Right renal pelvis (tissue), 4 donors: ENCODE measurements around the gene POPDC3. TPM values are rescaled to one million over a fixed set of nuclear protein-coding genes. Genes with fewer than 3 reads are reported as not detected.
"Not testable (repeated sequence)": the region's sequence is repeated elsewhere in the genome, so short reads cannot be mapped to it uniquely, and the experiment has no call there.

Experiments
- DNase-seq, 4 donors: peaks; one replicate each; pipeline ENCODE4 v3.0.0-alpha.2; 2013; ENCODE audit warnings: low read depth in 4 of 4, low spot score in 3 of 4, missing footprints in 1 of 4
- polyA plus RNA-seq, 4 donors: library from polyadenylated mRNA; unstranded; fragments of 120-200 nt; gene quantifications; one replicate each; pipeline ENCODE4 v1.2.1, GENCODE V29; 2013; ENCODE audit not compliant: insufficient read length in 4 of 4

POPDC3 gene, protein sequence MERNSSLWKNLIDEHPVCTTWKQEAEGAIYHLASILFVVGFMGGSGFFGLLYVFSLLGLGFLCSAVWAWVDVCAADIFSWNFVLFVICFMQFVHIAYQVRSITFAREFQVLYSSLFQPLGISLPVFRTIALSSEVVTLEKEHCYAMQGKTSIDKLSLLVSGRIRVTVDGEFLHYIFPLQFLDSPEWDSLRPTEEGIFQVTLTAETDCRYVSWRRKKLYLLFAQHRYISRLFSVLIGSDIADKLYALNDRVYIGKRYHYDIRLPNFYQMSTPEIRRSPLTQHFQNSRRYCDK
- under 1 TPM; 0.16 to 0.76 (median 0.29) TPM for polyA plus RNA-seq

DNA sequence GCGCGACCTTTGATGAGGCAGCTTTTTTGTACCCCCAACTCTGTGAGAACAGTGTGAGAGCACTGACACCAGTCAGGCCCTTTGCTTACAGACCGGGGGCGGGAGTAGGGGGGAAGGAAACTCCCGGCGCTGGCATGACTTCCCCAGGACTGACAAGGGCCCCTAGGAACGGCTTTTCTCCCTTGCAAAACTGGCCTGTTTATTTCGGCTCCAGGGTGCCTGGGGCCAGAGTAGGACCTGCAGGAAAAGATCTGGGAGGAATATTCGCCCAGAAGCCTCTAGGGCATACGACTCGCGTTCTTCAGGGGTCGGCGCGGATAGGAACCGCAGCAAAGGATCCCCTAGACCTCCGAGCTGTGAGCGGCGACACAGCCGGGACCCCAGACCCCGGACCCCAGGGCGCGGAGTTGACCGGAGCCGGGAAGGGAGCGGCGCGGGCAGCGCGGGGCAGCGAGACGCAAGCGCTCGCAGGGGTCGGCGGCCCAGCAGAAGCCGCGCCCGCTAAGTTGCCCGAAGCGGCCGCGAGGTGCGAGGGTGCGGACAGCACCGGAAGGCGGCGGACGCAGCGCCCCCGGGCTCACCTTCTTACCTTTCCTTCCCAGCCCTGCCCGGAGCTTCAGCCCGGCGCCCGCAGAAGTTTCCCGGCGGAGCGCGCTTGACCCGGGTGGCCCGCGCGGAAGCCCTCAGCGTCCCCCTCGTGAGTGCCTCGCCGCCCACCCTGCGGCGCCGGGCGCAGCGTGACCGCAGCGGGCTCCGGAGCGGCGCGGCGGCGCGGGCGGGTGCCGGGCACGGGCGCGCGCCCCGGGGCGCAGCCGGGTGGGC, at the start of gene POPDC3:
POPDC3 (minus strand) TSS at position 771 of the 822 bp plus-strand sequence. CDS start 18,105 bp downstream, outside the sequence.
- DNase-seq, result peak in 1 of 4 donors; percentile 12

DNA sequence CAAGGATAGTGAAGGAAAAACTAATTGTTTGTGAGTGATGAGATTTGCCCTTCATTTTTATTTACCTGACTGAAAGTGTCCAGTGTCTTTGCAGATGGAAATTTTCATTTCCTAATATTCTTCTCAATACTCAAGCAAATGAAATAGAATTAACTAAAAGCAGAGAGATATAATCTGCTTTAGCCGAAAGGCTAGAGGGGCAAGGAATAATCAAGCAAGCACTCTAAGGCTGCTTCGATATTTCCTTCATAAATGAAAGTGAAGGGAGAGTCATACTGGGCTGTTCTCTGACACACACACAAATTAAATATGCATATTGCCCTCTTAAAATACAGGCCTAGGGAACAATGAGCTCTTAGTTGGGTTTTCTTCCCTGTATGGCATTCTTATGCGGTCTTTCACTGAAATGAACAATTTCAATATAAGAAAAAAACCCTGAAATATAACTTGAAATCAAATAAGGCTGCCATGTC, 47.5 kb upstream of the POPDC3 start:
- no peak for DNase-seq

DNA sequence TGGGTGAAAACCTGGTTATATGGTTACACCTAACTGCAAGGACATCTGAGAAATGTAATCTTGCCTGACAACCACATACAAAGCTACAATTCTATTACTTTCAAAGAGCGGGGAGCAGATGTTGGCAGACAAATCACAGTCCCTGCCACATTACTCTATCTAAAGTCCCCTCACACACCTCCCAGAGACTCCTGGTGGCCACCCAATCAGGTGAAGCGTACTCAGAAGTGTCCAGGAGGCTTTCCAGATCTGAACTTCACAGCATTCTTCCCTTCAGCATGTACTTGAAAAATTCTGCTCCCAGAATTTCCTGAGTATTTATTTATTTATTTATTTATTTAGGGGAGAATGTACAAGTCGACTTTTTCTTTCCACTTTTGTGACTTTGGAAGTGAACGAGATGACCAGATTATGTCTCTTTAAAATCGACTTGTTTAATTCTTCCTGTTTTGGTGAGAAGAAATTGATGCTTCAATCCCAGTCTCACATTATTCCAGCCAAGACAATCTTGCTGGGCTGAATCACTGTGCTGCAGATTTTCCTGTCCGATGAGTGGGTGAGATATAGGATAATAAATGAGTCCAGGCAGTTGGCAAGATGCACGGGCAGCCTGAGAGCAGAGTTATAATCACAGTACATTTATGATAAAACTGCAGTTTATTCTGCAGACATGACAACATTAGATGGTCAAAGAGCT, 46.9 kb upstream of the POPDC3 start:
- DNase-seq, result no peak

DNA sequence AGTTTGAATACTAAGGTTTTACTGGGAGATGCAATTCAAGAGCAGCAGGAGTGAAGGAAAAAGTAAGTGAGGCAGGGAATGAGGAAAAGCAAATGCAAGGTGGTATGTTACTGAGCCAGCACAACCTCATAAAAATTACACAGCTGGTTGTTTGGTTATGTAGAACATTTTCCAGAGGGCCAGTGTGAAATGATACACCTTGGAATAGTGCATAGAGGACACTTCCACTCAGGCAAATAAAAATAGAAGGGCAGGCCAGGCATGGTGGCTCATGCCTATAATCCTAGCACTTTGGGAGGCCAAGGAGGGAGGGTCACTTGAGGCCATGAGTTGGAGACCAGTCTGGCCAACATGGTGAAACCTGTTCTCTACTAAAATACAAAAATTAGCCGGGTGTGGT, 43.4 kb upstream of the POPDC3 start:
- no peak for DNase-seq

DNA sequence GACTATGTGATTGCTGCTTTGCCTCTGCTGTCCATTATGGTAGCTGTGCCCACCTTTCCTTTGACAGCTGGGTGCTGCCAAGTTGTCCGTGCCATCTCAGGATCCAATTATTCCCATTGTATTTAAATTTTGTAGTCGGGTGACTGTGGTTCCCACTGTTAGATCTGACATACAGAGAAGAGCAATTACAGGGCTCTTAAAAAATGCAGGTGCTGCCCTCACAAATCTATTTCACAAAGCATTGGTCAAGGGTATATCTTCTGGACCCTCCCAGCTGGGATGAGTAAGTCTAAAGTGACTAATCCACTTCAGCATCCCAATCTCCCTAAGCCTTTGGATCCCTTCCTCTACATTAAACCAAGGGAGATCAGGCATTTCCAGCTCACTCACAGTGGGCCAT, 41.4 kb upstream of the POPDC3 start:
- DNase-seq, result not testable (repeated sequence)

DNA sequence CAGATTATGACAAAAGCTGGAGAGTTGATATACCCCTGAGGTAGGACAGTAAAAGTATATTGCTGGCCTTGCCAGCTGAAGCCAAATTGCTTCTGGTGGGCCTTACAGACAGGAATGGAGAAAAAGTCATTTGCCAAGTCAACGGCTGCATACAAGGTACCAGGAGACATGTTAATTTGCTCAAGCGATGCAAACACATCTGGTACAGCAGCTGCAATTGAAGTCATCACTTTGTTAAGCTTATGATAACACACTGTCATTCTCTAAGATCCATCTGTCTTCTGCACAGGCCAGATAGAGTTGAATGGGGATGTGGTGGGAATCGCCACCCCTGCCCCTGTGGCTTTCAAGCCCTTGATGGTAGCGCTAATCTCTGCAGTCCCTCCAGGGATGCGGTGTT, 40.4 kb upstream of the POPDC3 start:
- no peak for DNase-seq

DNA sequence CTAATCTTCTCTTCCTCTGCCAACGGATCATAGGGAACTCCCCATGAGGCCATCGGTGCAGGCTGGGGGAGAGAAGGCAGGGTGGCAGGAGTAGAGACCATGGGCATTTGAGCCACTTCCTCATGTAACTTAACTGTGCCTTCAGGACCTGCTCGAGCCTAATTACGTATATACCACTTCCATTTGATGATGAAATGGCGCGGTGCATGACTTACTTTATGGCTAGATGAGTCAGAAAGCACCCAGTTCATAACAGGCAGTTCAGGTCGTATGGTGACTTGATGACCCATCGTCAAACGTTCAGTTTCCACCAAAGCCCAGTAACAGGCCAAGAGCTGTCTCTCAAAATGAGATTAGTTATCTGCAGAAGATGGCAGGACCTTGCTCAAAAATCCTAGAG, 39.4 kb upstream of the POPDC3 start:
- not testable (repeated sequence) for DNase-seq

DNA sequence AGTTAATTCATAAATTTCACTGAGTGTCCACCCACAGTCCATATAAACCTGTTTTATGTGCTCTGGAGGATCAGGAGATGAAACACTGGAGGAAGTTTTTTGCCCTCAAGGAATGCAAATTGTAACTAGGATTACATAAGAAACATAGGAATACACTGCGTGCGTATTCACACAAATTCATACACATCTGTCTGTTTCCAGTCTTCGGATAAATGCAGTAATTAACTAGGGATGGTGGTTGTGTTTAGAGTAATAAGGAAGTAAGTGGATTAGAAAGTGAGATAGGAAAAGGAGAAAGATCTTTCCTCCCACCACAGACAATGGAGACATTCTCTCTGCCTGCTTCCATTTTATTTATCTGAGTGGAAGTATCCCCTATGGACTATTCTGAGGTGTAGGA, 35.7 kb upstream of the POPDC3 start:
- DNase-seq, result no peak

DNA sequence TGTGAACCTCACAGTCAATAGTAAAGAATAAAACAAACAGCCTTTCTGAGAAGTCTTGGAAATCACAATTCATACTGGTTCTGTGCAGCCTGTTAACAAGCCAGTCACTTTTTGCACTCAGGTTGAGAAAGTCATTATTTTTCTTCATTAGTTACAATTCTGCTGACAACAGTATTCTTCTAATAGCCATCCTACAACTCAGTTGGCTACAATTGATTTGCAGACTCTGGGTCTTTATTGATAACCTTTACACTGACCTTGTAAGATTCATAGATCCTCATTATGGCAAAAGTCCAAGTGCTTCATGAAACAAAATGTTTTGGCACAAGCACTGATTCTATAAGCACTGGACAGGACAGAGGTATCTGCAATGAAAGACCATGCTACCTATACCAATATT, 34.9 kb upstream of the POPDC3 start:
- DNase-seq, result no peak

DNA sequence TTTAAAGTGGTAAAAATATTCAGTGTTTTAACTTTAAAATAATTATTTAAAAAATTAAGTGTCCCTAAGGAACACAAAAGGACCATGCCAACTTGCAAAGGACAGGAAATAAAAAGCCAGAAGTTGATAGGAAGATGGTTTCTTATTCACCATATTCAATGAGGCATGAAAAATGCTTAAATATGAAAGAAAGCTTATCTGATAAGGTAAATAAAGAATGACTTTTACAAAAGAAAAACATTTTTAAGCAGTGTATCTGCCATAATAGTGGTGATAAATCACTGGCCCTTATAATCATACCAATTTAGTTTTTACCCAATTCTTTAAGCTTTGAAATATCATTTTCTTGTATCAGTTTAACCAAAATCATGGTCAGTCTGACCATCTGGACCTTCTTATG, 33.5 kb upstream of the POPDC3 start:
- DNase-seq, result no peak

DNA sequence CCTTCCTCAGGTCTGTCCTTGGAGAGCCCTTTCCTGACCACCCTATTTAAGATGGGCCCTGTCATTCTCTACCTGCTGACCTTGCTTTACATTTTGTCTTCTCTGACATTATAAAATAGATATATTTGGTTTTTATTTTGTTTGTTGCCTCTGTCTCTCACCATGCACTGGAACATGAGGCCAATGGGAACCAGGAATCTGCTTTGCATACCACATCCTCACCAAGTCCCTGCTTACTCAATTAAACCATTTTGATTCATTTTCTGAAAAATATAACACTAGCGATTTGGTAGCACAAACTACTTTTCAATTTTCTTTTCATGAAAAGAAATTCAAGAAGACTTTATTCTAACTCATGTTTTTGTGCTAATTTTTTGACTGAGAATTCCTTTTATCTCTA, 32.8 kb upstream of the POPDC3 start:
- no peak for DNase-seq

DNA sequence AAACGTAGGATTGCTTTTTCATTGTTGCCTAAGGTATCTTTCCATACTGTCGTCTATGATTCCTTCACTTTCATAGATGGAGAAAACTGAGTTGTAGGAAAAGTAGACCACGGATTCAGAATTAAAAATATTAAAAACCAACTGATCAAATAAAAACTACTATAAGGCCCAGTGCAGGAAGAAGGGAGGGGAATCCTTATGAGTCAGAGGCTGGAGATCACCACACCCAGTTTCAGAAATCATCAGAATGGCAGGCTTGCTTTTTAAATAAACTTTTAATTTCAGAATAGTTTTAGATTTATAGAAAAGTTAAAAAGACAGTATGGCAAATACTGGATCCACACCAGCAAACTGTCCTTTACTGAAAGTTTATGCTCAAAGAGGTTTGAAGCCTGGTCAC, 32.0 kb upstream of the POPDC3 start:
- no peak for DNase-seq

DNA sequence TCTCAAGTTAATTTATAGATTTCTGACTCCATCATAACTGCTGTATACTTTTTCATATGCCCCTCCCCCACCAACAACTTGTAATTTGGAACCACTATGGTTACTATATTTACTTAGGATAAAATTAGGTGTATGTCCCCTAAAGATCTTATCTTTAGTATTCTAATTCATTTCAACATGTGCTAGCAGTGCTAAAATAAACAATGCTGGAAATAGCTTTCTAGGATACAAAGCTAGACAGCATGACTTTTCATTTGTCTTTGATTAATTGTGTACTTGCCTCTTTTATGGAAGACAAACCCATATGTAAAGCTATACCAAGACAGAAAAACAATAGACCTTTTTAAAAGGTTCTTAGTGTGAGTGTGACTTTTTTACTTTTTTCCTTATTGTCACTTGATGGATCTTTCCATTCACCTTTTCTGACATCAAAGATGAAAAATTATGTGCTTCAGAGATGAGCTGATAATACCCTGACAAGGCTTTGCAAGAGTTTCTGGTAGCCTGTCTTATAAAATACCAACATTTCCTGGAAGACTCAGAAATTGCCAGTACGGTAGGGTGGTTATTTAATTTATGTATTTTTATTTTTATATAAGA, 31.2 kb upstream of the POPDC3 start:
- DNase-seq, result no peak

DNA sequence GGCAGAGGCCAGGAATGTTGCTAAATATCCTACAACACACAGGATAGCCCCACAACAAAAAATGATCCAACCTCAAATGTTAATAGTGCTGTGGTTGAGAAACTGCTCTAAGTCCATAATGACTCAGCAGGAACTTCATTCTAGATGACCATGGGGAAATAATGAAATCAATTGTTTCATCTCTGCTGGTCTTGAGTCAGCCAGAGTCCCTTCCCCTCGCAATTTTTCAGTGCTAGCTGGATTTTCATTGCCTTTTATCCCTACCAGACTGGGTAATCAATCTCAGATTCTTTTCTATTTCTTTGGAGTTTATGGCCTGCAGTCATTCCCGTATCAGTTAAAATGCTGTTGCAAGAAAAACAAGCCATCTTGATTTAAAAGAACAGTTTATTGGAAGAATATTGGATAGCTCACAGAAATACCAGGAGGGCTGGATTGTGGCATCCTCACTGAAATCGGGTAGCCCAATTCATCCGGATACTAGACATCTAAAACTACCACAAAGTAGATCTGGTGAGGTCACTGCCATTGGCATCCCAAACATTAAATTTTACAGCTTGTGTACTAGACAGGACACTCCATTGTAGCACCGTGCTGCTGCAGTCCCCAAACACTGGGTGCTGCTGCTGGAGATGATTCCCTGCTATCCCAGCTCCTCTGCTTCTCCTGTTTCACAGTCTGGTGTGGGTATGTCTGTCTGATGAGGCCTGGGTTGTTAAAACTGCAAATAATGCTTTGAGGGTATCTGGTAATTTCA, 30.3 kb upstream of the POPDC3 start:
- DNase-seq, result no peak

DNA sequence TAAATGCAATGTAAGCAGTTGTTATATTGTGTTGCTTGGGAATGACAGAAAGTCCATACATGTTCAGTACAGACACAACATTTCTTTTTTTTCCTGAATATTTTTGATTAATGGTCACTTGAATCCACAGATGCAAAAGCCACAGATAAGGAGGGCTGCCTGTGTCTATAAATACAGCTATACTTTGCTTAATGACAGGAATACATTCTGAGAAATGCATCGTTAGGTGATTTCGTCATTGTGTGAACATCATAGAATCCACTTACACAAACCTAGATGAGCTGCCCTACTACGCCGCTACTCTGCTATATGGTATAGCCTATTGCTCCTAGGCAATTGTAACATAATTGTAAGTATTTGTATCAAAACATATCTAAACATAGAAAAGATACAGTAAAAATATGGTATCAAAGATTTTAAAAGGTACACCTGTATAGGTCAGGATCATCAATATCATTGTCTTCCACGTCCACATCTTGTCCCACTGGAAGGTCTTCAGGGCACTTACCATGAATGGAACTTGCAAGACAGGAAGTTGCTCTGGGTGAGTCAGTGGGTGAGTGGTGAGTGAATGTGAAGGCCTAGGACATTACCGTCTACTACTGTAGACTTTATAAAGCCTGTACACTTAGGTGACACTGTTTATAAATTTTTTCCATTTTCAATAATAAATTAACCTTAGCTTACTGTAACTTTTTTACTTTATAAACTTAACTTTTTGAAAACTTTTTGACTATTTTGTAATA, 27.9 kb upstream of the POPDC3 start:
- no peak for DNase-seq

DNA sequence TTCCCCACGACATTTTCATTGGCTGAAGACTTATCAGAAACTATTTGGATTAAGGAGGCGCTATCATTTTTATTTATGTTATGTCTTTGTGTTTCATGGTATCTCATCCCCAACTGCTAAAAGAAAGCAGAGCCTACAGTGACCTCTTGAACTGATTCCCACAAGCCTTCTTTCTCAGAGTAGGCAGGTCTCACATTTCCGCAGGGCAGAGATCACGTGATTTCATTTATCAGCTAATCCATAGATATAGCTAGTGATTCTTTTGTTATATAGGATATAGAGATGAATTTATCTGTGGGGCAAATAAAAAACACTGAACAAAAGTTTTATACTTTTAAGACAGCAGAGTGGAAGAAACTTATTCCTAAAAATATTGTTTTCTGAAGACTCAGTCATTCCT, 25.0 kb upstream of the POPDC3 start:
- DNase-seq, result no peak

DNA sequence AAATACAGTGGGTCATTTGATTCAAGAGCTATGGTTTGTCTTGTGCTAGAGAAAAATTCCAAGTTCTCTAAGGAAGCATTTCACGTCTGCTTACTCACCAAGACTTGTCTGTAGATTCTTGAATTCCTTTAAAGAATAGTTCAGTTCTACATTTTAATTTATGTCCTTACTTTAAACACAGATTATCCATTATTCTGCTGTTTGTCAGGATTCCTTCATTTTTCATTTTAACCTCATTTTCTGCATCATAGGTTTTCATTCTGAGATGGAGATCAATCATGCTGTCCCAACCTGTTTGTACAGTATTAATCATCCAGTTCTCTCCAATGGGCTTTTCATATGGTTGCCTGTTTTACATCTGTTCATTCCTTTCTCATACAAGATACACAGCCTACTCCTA, 24.5 kb upstream of the POPDC3 start:
- no peak for DNase-seq

DNA sequence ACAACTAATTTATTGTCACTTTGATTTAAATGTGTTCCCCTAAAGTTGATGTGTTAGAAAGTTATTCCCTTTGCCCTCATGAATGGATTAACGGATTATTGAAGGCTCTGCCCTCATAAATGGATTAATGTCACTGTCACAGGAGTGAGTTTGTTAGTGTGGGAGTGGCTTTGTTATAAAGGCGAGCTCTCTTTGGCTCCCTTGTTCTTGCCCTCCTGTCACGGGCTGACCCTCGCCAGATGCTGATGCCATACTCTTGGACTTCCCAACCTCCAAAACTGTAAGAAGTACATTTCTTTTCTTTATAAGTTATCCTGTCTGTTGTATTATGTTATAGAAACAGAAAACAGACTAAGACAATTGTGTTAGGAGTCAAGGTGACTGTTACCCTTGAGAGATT, 22.7 kb upstream of the POPDC3 start:
- DNase-seq, result no peak

DNA sequence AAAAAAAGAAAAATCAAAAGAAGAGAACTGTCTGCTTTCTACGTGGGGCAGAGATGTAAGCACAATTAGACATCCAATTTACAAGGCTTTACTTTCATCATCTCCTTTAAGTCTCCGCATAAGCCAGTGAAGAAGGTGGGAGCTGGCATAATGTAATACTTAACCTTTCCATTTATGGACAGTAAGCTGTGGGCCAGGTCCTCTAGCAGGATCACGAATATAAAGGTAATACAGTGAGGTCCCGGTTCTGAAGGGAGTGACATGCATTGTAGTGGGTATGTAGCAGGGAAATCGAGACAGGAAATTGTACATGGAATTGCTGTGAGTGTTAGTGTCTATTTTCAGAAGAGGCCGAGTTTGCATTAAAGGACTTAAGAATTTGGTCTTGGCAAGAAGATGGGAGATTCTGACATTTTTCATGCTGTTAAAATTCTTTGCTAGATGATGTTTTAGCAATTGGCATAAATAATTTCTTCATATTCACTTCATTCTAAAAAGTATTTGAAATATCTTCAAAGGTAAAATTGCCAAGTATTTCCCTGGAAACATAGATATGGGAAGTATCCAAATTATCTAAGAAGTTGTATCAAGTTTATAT, 20.4 kb upstream of the POPDC3 start:
- DNase-seq, result no peak
